ENCODE measurements around the gene CMKLR1.

CMKLR1 gene

GRCh38 chr12:108239378-108239777 lies 99.7 kb downstream of the CMKLR1 start:
- Histone ChIP-seq H3K27me3 (no peaks in the 10 kb centered on the region), H3K4me3 (no peak overlapping the region), H3K9ac (no peak overlapping the region), H3K9me3 (no peaks in the 10 kb centered on the region), H3K36me3 (no peaks in the 10 kb centered on the region), H3K27ac (no peak overlapping the region), H4K20me1 (no peaks in the 10 kb centered on the region), H3K4me1 (peaks cover 19% of the 10 kb centered on the region), H3K4me2 (no peak overlapping the region)
- TF ChIP-seq Cebpa-rat (IDR thresholded peaks at IDR 0.05): no peak

- peaks cover 17% of the 10 kb centered on the region for H3K4me1 ChIP-seq
- H3K4me3 ChIP-seq: no peak overlapping the region
- H3K27ac ChIP-seq: no peak overlapping the region
- no peaks in the 10 kb centered on the region for H3K9me3 ChIP-seq
- H3K9ac ChIP-seq: no peak overlapping the region
- H3K27me3 ChIP-seq: no peaks in the 10 kb centered on the region
- H3K36me3 ChIP-seq: no peaks in the 10 kb centered on the region
- TF ChIP-seq Cebpa-rat (IDR thresholded peaks at IDR 0.05): no peak
- H3K4me2 ChIP-seq: no peak overlapping the region
- no peaks in the 10 kb centered on the region for H4K20me1 ChIP-seq
Observed at GRCh38 chr12:108238474-108238873, 100.6 kb downstream of the CMKLR1 start.
